Fibroblast of pulmonary artery (primary cell): Measurements from ENCODE around the gene FANCC.

Experiments used
- DNase-seq: peaks from one replicate; pipeline ENCODE4 v3.0.0-alpha.2; 2010; ENCODE audit warnings: low read depth
- H3K4me3 ChIP-seq: replicated peaks from 2 replicates; pipeline ENCODE4 v1.5.1; 2011; ENCODE audit warnings: low read depth, mild to moderate bottlenecking, control low read depth, low read length, moderate library complexity
- TF ChIP-seq, protein P1 (sequence below): IDR thresholded peaks from 2 replicates; pipeline ENCODE4 v1.5.1; 2011; ENCODE audit warnings: mild to moderate bottlenecking, control low read depth, low read length, inconsistent platforms; ENCODE audit errors: missing control alignments

Gene FANCC

DNA sequence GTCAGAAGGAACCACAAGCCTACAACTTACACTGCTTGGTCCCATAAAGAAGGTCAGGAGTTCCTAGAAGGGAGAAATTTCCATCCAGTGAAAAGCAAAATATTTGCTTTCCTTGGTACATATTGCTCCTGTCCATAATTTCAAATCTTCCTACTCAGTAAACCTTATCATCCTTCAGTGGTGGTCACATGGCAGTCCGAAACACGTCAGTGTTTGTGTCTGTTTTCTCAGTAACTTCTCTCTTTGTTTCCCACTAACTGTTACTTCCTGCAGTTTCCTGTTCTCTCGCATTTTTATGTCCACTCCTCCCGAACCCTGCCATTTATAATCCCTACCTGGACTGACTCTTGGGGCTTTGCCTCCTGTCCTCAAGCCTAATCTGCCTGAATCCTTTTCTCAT lies 129.1 kb downstream of the FANCC start:
- peak; percentile 78 for DNase-seq
- TF ChIP-seq, protein P1, sequence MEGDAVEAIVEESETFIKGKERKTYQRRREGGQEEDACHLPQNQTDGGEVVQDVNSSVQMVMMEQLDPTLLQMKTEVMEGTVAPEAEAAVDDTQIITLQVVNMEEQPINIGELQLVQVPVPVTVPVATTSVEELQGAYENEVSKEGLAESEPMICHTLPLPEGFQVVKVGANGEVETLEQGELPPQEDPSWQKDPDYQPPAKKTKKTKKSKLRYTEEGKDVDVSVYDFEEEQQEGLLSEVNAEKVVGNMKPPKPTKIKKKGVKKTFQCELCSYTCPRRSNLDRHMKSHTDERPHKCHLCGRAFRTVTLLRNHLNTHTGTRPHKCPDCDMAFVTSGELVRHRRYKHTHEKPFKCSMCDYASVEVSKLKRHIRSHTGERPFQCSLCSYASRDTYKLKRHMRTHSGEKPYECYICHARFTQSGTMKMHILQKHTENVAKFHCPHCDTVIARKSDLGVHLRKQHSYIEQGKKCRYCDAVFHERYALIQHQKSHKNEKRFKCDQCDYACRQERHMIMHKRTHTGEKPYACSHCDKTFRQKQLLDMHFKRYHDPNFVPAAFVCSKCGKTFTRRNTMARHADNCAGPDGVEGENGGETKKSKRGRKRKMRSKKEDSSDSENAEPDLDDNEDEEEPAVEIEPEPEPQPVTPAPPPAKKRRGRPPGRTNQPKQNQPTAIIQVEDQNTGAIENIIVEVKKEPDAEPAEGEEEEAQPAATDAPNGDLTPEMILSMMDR, result no peak
- H3K4me3 ChIP-seq, result no peak overlapping the region

DNA sequence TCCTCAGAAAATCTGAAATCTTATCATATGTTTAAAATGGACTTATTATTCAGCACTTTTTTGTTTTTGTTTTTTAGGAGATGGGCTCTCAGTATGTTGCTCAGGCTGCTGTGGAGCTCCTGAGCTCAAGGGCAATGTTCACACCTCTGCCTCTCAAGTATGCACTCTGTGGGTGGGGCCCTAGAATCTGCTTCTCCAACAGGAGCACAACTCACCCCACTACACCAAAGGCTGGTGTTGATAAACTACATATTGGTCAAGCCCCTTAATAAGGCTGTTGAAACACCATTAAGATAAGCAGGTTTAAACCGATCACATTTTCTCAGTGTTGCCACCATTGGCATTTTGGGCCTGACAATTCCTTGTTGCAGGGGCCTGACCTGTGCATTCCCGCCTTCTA lies 131.6 kb downstream of the FANCC start:
- no peak overlapping the region for H3K4me3 ChIP-seq
- no peak for DNase-seq
- TF ChIP-seq, protein P1, result no peak

DNA sequence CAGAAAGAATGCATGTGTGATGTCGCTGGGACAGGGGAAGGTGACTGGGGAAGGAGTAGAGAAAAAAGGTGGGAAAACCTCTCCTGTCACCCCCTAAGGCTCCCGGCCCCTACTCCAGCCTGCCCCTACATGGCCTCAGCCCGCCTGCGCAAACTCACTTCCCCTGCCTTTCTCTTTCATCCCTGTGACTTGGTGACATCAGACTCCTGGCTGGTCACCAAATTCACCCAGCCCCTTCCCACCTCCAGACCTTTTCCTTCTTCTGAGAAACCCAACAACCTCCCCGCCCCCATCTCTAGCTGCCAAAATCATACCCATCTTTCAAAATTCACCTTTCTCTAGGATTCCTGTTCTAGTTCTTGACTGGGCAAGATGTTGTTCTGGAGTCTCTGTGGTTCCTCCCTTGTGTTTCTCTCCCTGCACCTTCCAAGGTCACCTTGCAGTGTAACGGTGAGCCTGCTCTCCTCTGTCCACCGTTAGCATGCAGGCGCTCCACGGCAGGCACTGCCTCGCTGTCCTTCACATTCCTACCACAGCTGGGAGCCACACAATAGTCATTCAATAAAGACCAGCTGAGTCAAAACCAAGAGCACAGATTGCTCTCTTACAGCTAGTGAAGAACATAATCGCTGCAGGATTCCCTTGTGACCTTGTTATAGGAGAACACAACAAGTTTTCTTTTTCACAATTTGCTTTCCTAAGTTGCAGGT lies 134.5 kb downstream of the FANCC start:
- TF ChIP-seq, protein P1, result peak; percentile 24
- H3K4me3 ChIP-seq, result no peak overlapping the region
- peak; percentile 14 for DNase-seq

DNA sequence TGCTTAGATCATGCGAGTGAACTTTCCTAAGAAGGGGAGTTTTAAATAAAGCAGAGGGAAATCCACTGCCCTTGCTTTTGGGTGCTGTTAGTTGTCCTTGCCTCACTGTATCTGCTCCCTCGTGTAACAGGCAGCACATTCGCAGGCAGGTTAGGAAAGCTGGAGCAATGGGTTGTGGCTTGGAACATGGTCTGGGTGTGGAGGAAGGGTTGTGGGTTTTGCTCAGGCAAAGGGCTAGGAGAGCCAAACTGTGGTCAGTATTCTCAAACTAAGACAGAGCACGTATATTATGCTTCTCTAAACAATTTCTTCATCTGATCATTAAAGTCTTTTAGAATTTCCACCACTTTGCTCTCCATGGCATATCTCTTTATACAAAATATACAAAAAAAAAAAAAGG lies 135.7 kb downstream of the FANCC start:
- no peak overlapping the region for H3K4me3 ChIP-seq
- no peak for DNase-seq
- TF ChIP-seq, protein P1, result no peak

DNA sequence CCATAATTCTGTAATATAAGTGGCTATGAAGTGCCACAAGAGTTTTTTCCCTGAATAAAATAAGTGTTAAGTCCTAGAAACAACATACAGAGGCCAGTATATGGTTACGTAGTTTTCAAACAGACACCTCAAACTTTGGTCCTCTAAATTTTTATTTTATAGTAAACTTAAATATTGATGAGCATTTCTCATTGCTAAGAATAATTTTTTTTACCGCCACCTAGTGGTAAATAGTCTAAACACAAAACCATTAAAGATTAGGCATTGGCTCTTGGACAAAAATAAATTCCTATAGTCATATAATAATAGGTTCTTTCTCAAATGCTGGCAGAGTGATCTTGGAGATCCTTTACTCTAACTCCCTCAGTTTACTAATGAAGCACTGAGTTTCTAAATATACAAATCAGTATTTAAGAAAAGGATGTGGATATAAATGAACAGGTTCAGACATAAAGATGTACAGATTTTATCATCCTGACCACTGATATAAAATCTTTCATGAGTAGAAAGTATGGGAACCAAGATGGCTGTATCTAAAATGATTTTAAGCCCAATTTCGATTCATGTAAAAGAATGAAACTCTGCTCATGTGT lies 136.2 kb downstream of the FANCC start:
- DNase-seq, result peak; percentile 41
- H3K4me3 ChIP-seq, result no peak overlapping the region
- TF ChIP-seq, protein P1, result peak; percentile 47

DNA sequence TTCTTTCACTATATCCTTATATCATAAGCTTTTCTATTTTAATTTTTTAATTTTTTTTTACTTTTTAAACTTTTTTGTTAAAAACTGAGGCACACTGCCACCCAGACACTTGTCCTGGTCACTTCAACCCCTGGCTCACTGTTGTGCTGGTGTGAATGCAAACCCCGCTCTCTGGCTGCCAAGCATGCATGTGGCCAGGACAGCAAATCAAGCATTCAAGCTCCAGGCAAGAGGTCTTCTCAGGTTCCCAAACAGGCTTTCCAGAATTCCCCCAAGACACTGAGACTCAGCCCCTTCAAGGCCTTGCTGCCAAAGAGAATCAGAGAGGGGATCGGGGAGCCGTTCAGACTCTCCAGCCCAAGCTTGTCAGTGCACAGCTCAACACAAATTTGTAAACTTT lies 139.9 kb downstream of the FANCC start:
- DNase-seq, result no peak
- no peak overlapping the region for H3K4me3 ChIP-seq
- TF ChIP-seq, protein P1, result no peak
